Measurements from ENCODE around the gene BANK1.

DNA sequence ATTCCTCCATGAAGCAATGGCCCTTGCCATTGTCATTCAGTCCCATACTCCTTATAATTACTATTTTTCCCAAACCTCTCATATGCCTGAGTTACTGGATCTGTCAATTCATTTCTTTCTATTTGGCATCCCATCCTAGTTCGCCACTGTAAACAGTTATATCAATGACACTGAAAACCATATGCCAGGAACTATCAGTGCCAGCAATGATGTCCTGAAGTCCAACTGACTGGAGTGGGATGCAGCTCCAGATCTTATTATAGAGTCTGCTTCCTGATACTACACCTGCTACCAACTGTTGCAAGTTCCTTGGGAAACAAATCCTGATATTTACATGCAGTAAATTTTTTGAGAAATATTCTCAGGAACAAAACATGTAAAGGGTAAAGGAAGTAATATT lies 27.0 kb upstream of the BANK1 start:
- TF ChIP-seq, protein P1, sequence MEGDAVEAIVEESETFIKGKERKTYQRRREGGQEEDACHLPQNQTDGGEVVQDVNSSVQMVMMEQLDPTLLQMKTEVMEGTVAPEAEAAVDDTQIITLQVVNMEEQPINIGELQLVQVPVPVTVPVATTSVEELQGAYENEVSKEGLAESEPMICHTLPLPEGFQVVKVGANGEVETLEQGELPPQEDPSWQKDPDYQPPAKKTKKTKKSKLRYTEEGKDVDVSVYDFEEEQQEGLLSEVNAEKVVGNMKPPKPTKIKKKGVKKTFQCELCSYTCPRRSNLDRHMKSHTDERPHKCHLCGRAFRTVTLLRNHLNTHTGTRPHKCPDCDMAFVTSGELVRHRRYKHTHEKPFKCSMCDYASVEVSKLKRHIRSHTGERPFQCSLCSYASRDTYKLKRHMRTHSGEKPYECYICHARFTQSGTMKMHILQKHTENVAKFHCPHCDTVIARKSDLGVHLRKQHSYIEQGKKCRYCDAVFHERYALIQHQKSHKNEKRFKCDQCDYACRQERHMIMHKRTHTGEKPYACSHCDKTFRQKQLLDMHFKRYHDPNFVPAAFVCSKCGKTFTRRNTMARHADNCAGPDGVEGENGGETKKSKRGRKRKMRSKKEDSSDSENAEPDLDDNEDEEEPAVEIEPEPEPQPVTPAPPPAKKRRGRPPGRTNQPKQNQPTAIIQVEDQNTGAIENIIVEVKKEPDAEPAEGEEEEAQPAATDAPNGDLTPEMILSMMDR (IDR thresholded peaks at IDR 0.05): no peak
- no peak for TF ChIP-seq ZFX (IDR thresholded peaks at IDR 0.05; ENCODE audit: borderline replicate concordance)

All from 22Rv1 (cell line).